HAP-1 (cell line): ENCODE results near the gene POMZP3.
"Not testable (repeated sequence)": the region's sequence is repeated elsewhere in the genome, so short reads cannot be mapped to it uniquely, and the experiment has no call there.

Experiments
- DNase-seq, 2 experiments: peaks; one replicate each; pipeline ENCODE4 v3.0.0-alpha.2; 2016 to 2020; ENCODE audit warnings: low spot score in 2 of 2
- H3K27me3 ChIP-seq: fragments of 250-450 bp; sonication (Bioruptor Pico); 2 replicates; pipeline ENCODE4 v1.5.1; 2020; ENCODE audit warnings: low read depth, mild to moderate bottlenecking, moderate library complexity
- H3K36me3 ChIP-seq: fragments of 250-450 bp; sonication (Bioruptor Pico); replicated peaks from 2 replicates; pipeline ENCODE4 v1.5.1; 2020; ENCODE audit warnings: mild to moderate bottlenecking
- H3K4me1 ChIP-seq: fragments of 250-450 bp; sonication (Bioruptor Pico); 2 replicates; pipeline ENCODE4 v1.5.1; 2020; ENCODE audit warnings: mild to moderate bottlenecking
- H3K4me3 ChIP-seq: fragments of 250-450 bp; sonication (Bioruptor Pico); 2 replicates; pipeline ENCODE4 v1.5.1; 2020; ENCODE audit warnings: mild to moderate bottlenecking, moderate library complexity
- H3K9me3 ChIP-seq: fragments of 250-450 bp; sonication (Bioruptor Pico); 2 replicates; pipeline ENCODE4 v1.5.1; 2020; ENCODE audit warnings: mild to moderate bottlenecking, moderate library complexity
- in situ Hi-C: fragments of 300-500 bp; cut with MboI; formaldehyde crosslinking; loops from 3 replicates; pipeline ENCODE4 v1.14.3; 2020; ENCODE audit warnings: low sequenced_read_pairs, inconsistent platforms, mixed read lengths

The POMZP3 gene

GRCh38 chr7:76600650-76601049 lies 26.4 kb downstream of the POMZP3 start:
- DNase-seq, H3K36me3 ChIP-seq, in situ Hi-C loops, H3K4me3 ChIP-seq, H3K4me1 ChIP-seq, H3K9me3 ChIP-seq, H3K27me3 ChIP-seq: not testable (repeated sequence)

- H3K4me3 ChIP-seq, DNase-seq, H3K27me3 ChIP-seq, H3K4me1 ChIP-seq, H3K9me3 ChIP-seq, H3K36me3 ChIP-seq, in situ Hi-C loops: not testable (repeated sequence)
Measured at GRCh38 chr7:76600116-76600482, 27.0 kb downstream of the POMZP3 start.

- DNase-seq, H3K36me3 ChIP-seq, H3K9me3 ChIP-seq, H3K4me1 ChIP-seq, H3K4me3 ChIP-seq, H3K27me3 ChIP-seq, in situ Hi-C loops: not testable (repeated sequence)
Measured at GRCh38 chr7:76598590-76599264, 28.4 kb downstream of the POMZP3 start.

GRCh38 chr7:76597288-76597687 lies 29.8 kb downstream of the POMZP3 start:
- H3K9me3 ChIP-seq, H3K27me3 ChIP-seq, H3K4me3 ChIP-seq, DNase-seq, H3K36me3 ChIP-seq, H3K4me1 ChIP-seq, in situ Hi-C loops: not testable (repeated sequence)

- H3K9me3 ChIP-seq, H3K4me1 ChIP-seq, DNase-seq, in situ Hi-C loops, H3K36me3 ChIP-seq, H3K4me3 ChIP-seq, H3K27me3 ChIP-seq: not testable (repeated sequence)
Measured at GRCh38 chr7:76592694-76593093, 34.4 kb downstream of the POMZP3 start.

- in situ Hi-C loops, H3K4me3 ChIP-seq, DNase-seq: not testable (repeated sequence)
Measured at GRCh38 chr7:76591602-76592304, 35.3 kb downstream of the POMZP3 start.

GRCh38 chr7:76591033-76591432 lies 36.0 kb downstream of the POMZP3 start:
- DNase-seq, in situ Hi-C loops, H3K4me3 ChIP-seq, H3K36me3 ChIP-seq, H3K27me3 ChIP-seq, H3K4me1 ChIP-seq, H3K9me3 ChIP-seq: not testable (repeated sequence)

More at GRCh38 chr7:76591602-76592304, 35.3 kb downstream of the POMZP3 start:
- H3K9me3 ChIP-seq, H3K27me3 ChIP-seq, H3K36me3 ChIP-seq, H3K4me1 ChIP-seq: not testable (repeated sequence)

GRCh38 chr7:76588586-76588985 lies 38.5 kb downstream of the POMZP3 start:
- DNase-seq, H3K4me3 ChIP-seq, H3K9me3 ChIP-seq, H3K36me3 ChIP-seq, H3K27me3 ChIP-seq, H3K4me1 ChIP-seq, in situ Hi-C loops: not testable (repeated sequence)

GRCh38 chr7:76586585-76587315 lies 40.3 kb downstream of the POMZP3 start:
- H3K4me3 ChIP-seq, DNase-seq, H3K36me3 ChIP-seq, H3K27me3 ChIP-seq, in situ Hi-C loops, H3K4me1 ChIP-seq, H3K9me3 ChIP-seq: not testable (repeated sequence)

- H3K9me3 ChIP-seq, H3K4me3 ChIP-seq, H3K36me3 ChIP-seq, H3K27me3 ChIP-seq, DNase-seq, H3K4me1 ChIP-seq, in situ Hi-C loops: not testable (repeated sequence)
Measured at GRCh38 chr7:76583636-76584281, 43.3 kb downstream of the POMZP3 start.

GRCh38 chr7:76582848-76583631 lies 44.0 kb downstream of the POMZP3 start:
- in situ Hi-C loops, H3K9me3 ChIP-seq, H3K36me3 ChIP-seq, DNase-seq, H3K4me3 ChIP-seq, H3K4me1 ChIP-seq, H3K27me3 ChIP-seq: not testable (repeated sequence)

- DNase-seq: peak in 1 of 2 experiments; percentile 30
- H3K36me3 ChIP-seq, H3K9me3 ChIP-seq, H3K4me3 ChIP-seq, H3K27me3 ChIP-seq, in situ Hi-C loops, H3K4me1 ChIP-seq: not testable (repeated sequence)
Measured at GRCh38 chr7:76575919-76576655, 51.0 kb downstream of the POMZP3 start.

GRCh38 chr7:76575431-76575830 lies 51.6 kb downstream of the POMZP3 start:
- H3K4me3 ChIP-seq, H3K4me1 ChIP-seq, in situ Hi-C loops, H3K36me3 ChIP-seq, H3K27me3 ChIP-seq, H3K9me3 ChIP-seq, DNase-seq: not testable (repeated sequence)
